SU-DHL-6 (cell line): ENCODE data around the gene BCKDHB.

ENCODE experiments used
- H2AFZ ChIP-seq: fragments of 200-600 bp; sonication (generic); 2 replicates; pipeline ENCODE4 v1.6.1; 2014; ENCODE audit warnings: low read depth, mild to moderate bottlenecking, moderate library complexity, mixed read lengths, antibody characterized with exemption, low read length; ENCODE audit not compliant: severe bottlenecking
- H3F3A ChIP-seq: fragments of 200-600 bp; shearing (Covaris generic); 2 replicates; pipeline ENCODE4 v1.6.0; 2016; ENCODE audit warnings: antibody characterized with exemption, mild to moderate bottlenecking; ENCODE audit not compliant: insufficient read depth
- H3K27ac ChIP-seq: fragments of 200-600 bp; sonication (generic); 2 replicates; pipeline ENCODE4 v1.5.1; 2016; ENCODE audit warnings: low read depth, mild to moderate bottlenecking, low read length, moderate library complexity, mixed read lengths
- H3K27me3 ChIP-seq: fragments of 200-600 bp; sonication (generic), shearing (Covaris generic); 2 replicates; pipeline ENCODE4 v1.6.0; 2014; ENCODE audit warnings: mild to moderate bottlenecking, low read length
- H3K36me3 ChIP-seq: fragments of 200-600 bp; sonication (generic); 2 replicates; pipeline ENCODE4 v1.6.1; 2014; ENCODE audit warnings: mild to moderate bottlenecking, low read length, mixed read lengths
- H3K4me2 ChIP-seq: fragments of 300-600, 200-600 bp; shearing (Covaris generic), sonication (generic); 2 replicates; pipeline ENCODE4 v1.6.0; 2014; ENCODE audit warnings: low read length, low read depth, mild to moderate bottlenecking; ENCODE audit not compliant: poor library complexity, severe bottlenecking
- H3K4me3 ChIP-seq: fragments of 200-600 bp; sonication (generic); 2 replicates; pipeline ENCODE4 v1.5.1; 2014; ENCODE audit warnings: antibody characterized with exemption, low read length, mild to moderate bottlenecking, mixed read lengths; ENCODE audit not compliant: insufficient read depth, poor library complexity, severe bottlenecking
- H3K79me2 ChIP-seq: fragments of 200-600 bp; sonication (generic); 2 replicates; pipeline ENCODE4 v1.6.1; 2014; ENCODE audit warnings: mild to moderate bottlenecking, low read length, moderate library complexity; ENCODE audit not compliant: insufficient read depth
- H3K9ac ChIP-seq: fragments of 200-600 bp; sonication (generic); 2 replicates; pipeline ENCODE4 v1.7.0; 2014; ENCODE audit warnings: mild to moderate bottlenecking, low read length
- H3K9me2 ChIP-seq: fragments of 200-600 bp; sonication (generic); replicated peaks from 2 replicates; pipeline ENCODE4 v1.6.1; 2014; ENCODE audit warnings: low read length; ENCODE audit not compliant: insufficient read depth
- H3K9me3 ChIP-seq: fragments of 200-600 bp; sonication (generic); 2 replicates; pipeline ENCODE4 v1.6.1; 2014; ENCODE audit warnings: low read length, mixed read lengths; ENCODE audit not compliant: insufficient read depth
- H4K20me1 ChIP-seq: fragments of 200-600 bp; sonication (generic); 2 replicates; pipeline ENCODE4 v1.6.1; 2014; ENCODE audit warnings: low read depth, mild to moderate bottlenecking, antibody characterized with exemption, low read length, moderate library complexity, mixed read lengths
- EZH2phosphoT487 ChIP-seq: fragments of 200-600 bp; sonication (generic), shearing (Covaris generic); conservative IDR thresholded peaks from 2 replicates; pipeline ENCODE4 v1.6.1; 2018; ENCODE audit warnings: mild to moderate bottlenecking, antibody characterized with exemption, low read length, moderate library complexity, mixed read lengths
- TF ChIP-seq, protein P1 (sequence below): fragments of 200-600 bp; sonication (generic); IDR thresholded peaks from one replicate; pipeline ENCODE4 v1.5.1; 2017; ENCODE audit warnings: antibody characterized with exemption, mild to moderate bottlenecking, low read length, moderate library complexity; ENCODE audit not compliant: insufficient read depth, poor library complexity, severe bottlenecking

The BCKDHB gene

DNA sequence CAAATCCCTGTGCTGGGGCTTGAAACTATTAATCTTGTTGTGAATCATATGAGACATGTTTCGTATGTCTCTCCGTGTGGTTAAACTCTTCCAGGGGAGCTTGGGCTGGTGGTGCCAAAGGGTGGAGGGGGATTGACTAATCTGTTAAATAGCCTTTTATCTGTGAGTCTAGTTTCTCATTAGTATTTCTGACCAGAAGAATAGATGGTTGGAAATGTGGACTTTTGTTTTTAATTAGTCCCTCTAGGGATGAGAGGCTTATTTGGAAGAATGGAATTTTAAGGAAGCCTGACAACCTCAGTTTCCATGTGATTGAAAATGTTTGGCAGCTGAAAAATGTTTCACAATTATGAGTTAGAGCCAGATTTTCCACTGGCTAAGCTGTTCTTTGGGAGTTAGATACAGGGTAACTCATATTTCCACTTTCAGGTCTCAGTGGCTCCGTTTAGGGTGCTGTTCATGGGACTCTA, 117.3 kb downstream of the BCKDHB start:
- no peak overlapping the region for H3K9ac ChIP-seq
- H3K4me3 ChIP-seq: no peak overlapping the region
- H3K79me2 ChIP-seq: no peaks in the 10 kb centered on the region
- no peak for TF ChIP-seq EZH2phosphoT487
- TF ChIP-seq, protein P1, sequence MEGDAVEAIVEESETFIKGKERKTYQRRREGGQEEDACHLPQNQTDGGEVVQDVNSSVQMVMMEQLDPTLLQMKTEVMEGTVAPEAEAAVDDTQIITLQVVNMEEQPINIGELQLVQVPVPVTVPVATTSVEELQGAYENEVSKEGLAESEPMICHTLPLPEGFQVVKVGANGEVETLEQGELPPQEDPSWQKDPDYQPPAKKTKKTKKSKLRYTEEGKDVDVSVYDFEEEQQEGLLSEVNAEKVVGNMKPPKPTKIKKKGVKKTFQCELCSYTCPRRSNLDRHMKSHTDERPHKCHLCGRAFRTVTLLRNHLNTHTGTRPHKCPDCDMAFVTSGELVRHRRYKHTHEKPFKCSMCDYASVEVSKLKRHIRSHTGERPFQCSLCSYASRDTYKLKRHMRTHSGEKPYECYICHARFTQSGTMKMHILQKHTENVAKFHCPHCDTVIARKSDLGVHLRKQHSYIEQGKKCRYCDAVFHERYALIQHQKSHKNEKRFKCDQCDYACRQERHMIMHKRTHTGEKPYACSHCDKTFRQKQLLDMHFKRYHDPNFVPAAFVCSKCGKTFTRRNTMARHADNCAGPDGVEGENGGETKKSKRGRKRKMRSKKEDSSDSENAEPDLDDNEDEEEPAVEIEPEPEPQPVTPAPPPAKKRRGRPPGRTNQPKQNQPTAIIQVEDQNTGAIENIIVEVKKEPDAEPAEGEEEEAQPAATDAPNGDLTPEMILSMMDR: no peak
- H3F3A ChIP-seq: no peaks in the 10 kb centered on the region
- H3K27ac ChIP-seq: no peak overlapping the region
- no peaks in the 10 kb centered on the region for H4K20me1 ChIP-seq
- no peaks in the 10 kb centered on the region for H3K36me3 ChIP-seq
- no peak overlapping the region for H3K4me2 ChIP-seq
- no peaks in the 10 kb centered on the region for H3K9me2 ChIP-seq
- H2AFZ ChIP-seq: no peak overlapping the region
- no peaks in the 10 kb centered on the region for H3K27me3 ChIP-seq
- H3K9me3 ChIP-seq: no peaks in the 10 kb centered on the region

DNA sequence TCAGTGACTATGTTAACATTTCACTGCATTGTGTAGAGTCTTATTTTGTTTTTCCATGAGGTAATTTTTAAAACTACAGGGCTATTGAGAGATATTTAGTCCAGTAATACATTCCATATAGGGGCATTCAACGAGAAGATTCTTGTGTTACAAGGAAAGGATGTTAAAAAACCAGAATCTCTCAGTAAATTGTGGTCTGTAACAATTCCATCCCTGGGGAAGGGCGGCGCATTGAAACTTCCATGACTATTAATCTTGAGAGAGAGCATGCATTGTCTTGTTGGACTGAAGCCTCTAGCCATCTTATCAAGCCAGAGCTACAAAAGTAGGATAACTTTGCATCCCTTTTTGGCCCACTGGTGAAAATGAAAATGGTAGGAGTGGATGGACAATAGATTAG, 119.7 kb downstream of the BCKDHB start:
- H2AFZ ChIP-seq: no peak overlapping the region
- no peaks in the 10 kb centered on the region for H3K9me2 ChIP-seq
- H3K9me3 ChIP-seq: no peaks in the 10 kb centered on the region
- TF ChIP-seq, protein P1: no peak
- TF ChIP-seq EZH2phosphoT487: no peak
- no peak overlapping the region for H3K9ac ChIP-seq
- H3K79me2 ChIP-seq: no peaks in the 10 kb centered on the region
- no peak overlapping the region for H3K4me2 ChIP-seq
- H3K27ac ChIP-seq: no peak overlapping the region
- no peak overlapping the region for H3K4me3 ChIP-seq
- no peaks in the 10 kb centered on the region for H4K20me1 ChIP-seq
- no peaks in the 10 kb centered on the region for H3F3A ChIP-seq
- no peaks in the 10 kb centered on the region for H3K27me3 ChIP-seq
- H3K36me3 ChIP-seq: no peaks in the 10 kb centered on the region

DNA sequence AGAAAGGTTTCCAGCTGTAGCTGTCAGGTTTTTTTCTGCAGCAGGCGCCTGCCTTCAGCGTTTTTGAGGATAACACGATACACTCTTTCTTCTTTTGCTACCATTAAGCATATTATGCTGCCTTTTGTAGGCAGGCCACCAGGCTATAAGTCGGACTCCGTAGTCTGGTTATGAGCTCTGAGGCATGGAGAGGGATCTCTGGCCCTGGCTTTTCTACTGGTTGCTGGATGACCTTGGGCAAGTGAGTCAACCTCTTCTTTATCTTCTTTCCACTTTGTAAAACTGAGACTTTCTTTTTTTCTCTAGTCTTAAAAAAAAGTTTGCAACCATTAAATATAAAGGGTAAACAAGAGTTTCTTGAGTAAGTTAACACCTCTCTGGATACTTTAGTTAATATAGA, 120.2 kb downstream of the BCKDHB start:
- Histone ChIP-seq H3K4me2 (no peak overlapping the region), H3K9me2 (no peaks in the 10 kb centered on the region), H3F3A (no peaks in the 10 kb centered on the region), H3K9me3 (no peaks in the 10 kb centered on the region), H3K27ac (no peak overlapping the region), H3K9ac (no peak overlapping the region), H3K36me3 (no peaks in the 10 kb centered on the region), H4K20me1 (no peaks in the 10 kb centered on the region), H3K79me2 (no peaks in the 10 kb centered on the region), H3K4me3 (no peak overlapping the region), H3K27me3 (no peaks in the 10 kb centered on the region), H2AFZ (no peak overlapping the region)
- no peak for TF ChIP-seq EZH2phosphoT487
- TF ChIP-seq, protein P1: no peak
